Measurements from ENCODE around the gene ROBO2. TPM values are rescaled to one million over a fixed set of nuclear protein-coding genes. Genes with fewer than 3 reads are reported as not detected.

The ROBO2 gene
- total RNA-seq, 1 donor from 2014 or later, result 330 TPM

DNA sequence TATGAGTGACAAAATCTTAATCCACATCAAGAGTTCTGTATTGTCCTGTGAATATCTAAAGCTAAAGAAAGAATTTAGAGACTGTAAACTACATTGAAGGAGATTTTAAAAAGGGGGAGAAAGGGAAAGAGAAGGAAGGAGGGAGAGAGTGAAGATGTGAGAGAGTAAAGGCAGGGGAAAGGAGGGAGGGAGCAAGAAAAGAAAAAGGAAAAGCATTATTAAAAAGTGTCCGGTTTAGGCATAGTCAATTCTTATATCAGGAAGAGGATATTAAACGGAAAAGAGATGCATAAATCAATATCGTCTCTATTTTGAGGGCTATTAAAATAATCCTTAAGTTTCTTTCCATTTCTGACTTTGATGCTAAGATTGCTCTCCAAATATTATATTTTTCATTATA is 332.1 kb downstream of the ROBO2 start:
- Mint-ChIP-seq H3K27ac (ENCODE audit: unreplicated experiment) (no peak overlapping the region), H3K4me3 (ENCODE audit: unreplicated experiment) (no peak overlapping the region), H3K36me3 (ENCODE audit: unreplicated experiment) (no peaks in the 10 kb centered on the region), H3K9me3 (ENCODE audit: unreplicated experiment) (no peaks in the 10 kb centered on the region), H3K27me3 (ENCODE audit: unreplicated experiment) (no peaks in the 10 kb centered on the region), H3K4me1 (ENCODE audit: low read depth, unreplicated experiment) (peaks cover 5% of the 10 kb centered on the region)
- no peak for DNase-seq
- TF ChIP-seq, protein P1, sequence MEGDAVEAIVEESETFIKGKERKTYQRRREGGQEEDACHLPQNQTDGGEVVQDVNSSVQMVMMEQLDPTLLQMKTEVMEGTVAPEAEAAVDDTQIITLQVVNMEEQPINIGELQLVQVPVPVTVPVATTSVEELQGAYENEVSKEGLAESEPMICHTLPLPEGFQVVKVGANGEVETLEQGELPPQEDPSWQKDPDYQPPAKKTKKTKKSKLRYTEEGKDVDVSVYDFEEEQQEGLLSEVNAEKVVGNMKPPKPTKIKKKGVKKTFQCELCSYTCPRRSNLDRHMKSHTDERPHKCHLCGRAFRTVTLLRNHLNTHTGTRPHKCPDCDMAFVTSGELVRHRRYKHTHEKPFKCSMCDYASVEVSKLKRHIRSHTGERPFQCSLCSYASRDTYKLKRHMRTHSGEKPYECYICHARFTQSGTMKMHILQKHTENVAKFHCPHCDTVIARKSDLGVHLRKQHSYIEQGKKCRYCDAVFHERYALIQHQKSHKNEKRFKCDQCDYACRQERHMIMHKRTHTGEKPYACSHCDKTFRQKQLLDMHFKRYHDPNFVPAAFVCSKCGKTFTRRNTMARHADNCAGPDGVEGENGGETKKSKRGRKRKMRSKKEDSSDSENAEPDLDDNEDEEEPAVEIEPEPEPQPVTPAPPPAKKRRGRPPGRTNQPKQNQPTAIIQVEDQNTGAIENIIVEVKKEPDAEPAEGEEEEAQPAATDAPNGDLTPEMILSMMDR (IDR thresholded peaks at IDR 0.05; ENCODE audit: partially characterized antibody, unreplicated experiment), result no peak

GRCh38 chr3:77372634-77373346 is 332.9 kb downstream of the ROBO2 start:
- DNase-seq, result no peak
- H3K9me3 Mint-ChIP-seq (ENCODE audit: unreplicated experiment), result no peaks in the 10 kb centered on the region
- TF ChIP-seq, protein P1 (IDR thresholded peaks at IDR 0.05; ENCODE audit: partially characterized antibody, unreplicated experiment), result no peak
- no peak overlapping the region for H3K4me3 Mint-ChIP-seq (ENCODE audit: unreplicated experiment)
- no peaks in the 10 kb centered on the region for H3K36me3 Mint-ChIP-seq (ENCODE audit: unreplicated experiment)
- peaks cover 4% of the 10 kb centered on the region for H3K4me1 Mint-ChIP-seq (ENCODE audit: low read depth, unreplicated experiment)
- H3K27ac Mint-ChIP-seq (ENCODE audit: unreplicated experiment), result no peak overlapping the region
- no peaks in the 10 kb centered on the region for H3K27me3 Mint-ChIP-seq (ENCODE audit: unreplicated experiment)

GRCh38 chr3:77373619-77374018 is 333.7 kb downstream of the ROBO2 start:
- Mint-ChIP-seq H3K27ac (ENCODE audit: unreplicated experiment) (no peak overlapping the region), H3K4me3 (ENCODE audit: unreplicated experiment) (no peak overlapping the region), H3K4me1 (ENCODE audit: low read depth, unreplicated experiment) (peaks cover 5% of the 10 kb centered on the region)

GRCh38 chr3:77376511-77376910 is 336.6 kb downstream of the ROBO2 start:
- peaks cover 3% of the 10 kb centered on the region for H3K27me3 Mint-ChIP-seq (ENCODE audit: unreplicated experiment)
- DNase-seq, result no peak
- no peak overlapping the region for H3K4me3 Mint-ChIP-seq (ENCODE audit: unreplicated experiment)
- peaks cover 20% of the 10 kb centered on the region for H3K4me1 Mint-ChIP-seq (ENCODE audit: low read depth, unreplicated experiment)
- TF ChIP-seq, protein P1 (IDR thresholded peaks at IDR 0.05; ENCODE audit: partially characterized antibody, unreplicated experiment), result no peak
- no peaks in the 10 kb centered on the region for H3K36me3 Mint-ChIP-seq (ENCODE audit: unreplicated experiment)
- H3K27ac Mint-ChIP-seq (ENCODE audit: unreplicated experiment), result no peak overlapping the region
- peaks cover 3% of the 10 kb centered on the region for H3K9me3 Mint-ChIP-seq (ENCODE audit: unreplicated experiment)

More at GRCh38 chr3:77373619-77374018, 333.7 kb downstream of the ROBO2 start:
- no peaks in the 10 kb centered on the region for H3K9me3 Mint-ChIP-seq (ENCODE audit: unreplicated experiment)
- H3K27me3 Mint-ChIP-seq (ENCODE audit: unreplicated experiment), result no peaks in the 10 kb centered on the region
- H3K36me3 Mint-ChIP-seq (ENCODE audit: unreplicated experiment), result no peaks in the 10 kb centered on the region
- no peak for DNase-seq
- TF ChIP-seq, protein P1 (IDR thresholded peaks at IDR 0.05; ENCODE audit: partially characterized antibody, unreplicated experiment), result no peak

DNA sequence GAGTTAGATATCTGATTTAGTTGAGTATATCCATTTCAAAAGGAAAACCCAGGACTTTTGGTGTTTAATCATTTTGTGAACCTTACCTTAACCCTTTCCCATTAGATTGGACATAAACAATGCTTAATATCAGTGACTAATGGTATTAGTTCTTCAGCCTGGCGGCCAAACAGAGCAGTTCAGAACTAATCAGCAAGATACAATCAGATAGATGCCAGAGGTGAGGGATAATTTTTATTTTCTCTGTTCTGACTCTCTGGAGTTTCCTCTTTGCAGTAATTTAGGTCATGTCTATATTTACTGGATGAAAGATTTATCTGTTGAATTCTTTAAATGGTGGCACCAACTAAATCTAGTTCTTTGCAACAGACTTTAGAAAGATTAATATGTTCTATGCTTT is 337.8 kb downstream of the ROBO2 start:
- Mint-ChIP-seq H3K4me1 (ENCODE audit: low read depth, unreplicated experiment) (peaks cover 28% of the 10 kb centered on the region), H3K27ac (ENCODE audit: unreplicated experiment) (no peak overlapping the region), H3K4me3 (ENCODE audit: unreplicated experiment) (no peak overlapping the region), H3K9me3 (ENCODE audit: unreplicated experiment) (peaks cover 3% of the 10 kb centered on the region), H3K36me3 (ENCODE audit: unreplicated experiment) (no peaks in the 10 kb centered on the region), H3K27me3 (ENCODE audit: unreplicated experiment) (peaks cover 7% of the 10 kb centered on the region)
- no peak for DNase-seq
- TF ChIP-seq, protein P1 (IDR thresholded peaks at IDR 0.05; ENCODE audit: partially characterized antibody, unreplicated experiment), result no peak
